Parathyroid adenoma (tissue), 2 donors: Measurements from ENCODE around the gene FHOD3.
A peak's percentile ranks its signal among the peaks of the same experiment; 100 is the strongest.

Experiments used
- H2AFZ ChIP-seq: fragments of 300-600 bp; sonication (generic); one replicate; pipeline ENCODE4 v1.7.0; 2017; ENCODE audit warnings: antibody characterized with exemption, mild to moderate bottlenecking
- H3K27ac ChIP-seq: fragments of 300-600 bp; sonication (generic); one replicate; pipeline ENCODE4 v1.7.0; 2017
- H3K27me3 ChIP-seq: fragments of 300-600 bp; sonication (generic); one replicate; pipeline ENCODE4 v1.7.0; 2017; ENCODE audit warnings: low read length; ENCODE audit not compliant: control insufficient read depth, insufficient read depth
- H3K36me3 ChIP-seq: fragments of 300-600 bp; sonication (generic); one replicate; pipeline ENCODE4 v1.7.0; 2017; ENCODE audit warnings: low read length; ENCODE audit not compliant: control insufficient read depth, insufficient read depth
- H3K4me1 ChIP-seq: fragments of 300-600 bp; sonication (generic); one replicate; pipeline ENCODE4 v1.7.0; 2017; ENCODE audit warnings: control low read depth
- H3K4me2 ChIP-seq: fragments of 300-600 bp; sonication (generic); one replicate; pipeline ENCODE4 v1.7.0; 2017; ENCODE audit warnings: low read length
- H3K4me3 ChIP-seq: fragments of 300-600 bp; sonication (generic); one replicate; pipeline ENCODE4 v1.7.0; 2017; ENCODE audit warnings: low read depth, low read length
- H3K79me2 ChIP-seq: fragments of 300-600 bp; sonication (generic); one replicate; pipeline ENCODE4 v1.7.0; 2017; ENCODE audit warnings: control low read depth
- H3K9ac ChIP-seq: fragments of 300-600 bp; sonication (generic); one replicate; pipeline ENCODE4 v1.7.0; 2017; ENCODE audit warnings: mild to moderate bottlenecking
- H3K9me3 ChIP-seq: fragments of 300-600 bp; sonication (generic); one replicate; pipeline ENCODE4 v1.7.0; 2017; ENCODE audit warnings: low read length; ENCODE audit not compliant: control insufficient read depth
- TF ChIP-seq, protein P1 (sequence below): fragments of 300-600 bp; sonication (generic); IDR thresholded peaks from one replicate; pipeline ENCODE4 v1.7.0; 2017; ENCODE audit warnings: antibody characterized with exemption, mild to moderate bottlenecking
- donor health status: primary hyperparathyroidism.

FHOD3 gene

DNA sequence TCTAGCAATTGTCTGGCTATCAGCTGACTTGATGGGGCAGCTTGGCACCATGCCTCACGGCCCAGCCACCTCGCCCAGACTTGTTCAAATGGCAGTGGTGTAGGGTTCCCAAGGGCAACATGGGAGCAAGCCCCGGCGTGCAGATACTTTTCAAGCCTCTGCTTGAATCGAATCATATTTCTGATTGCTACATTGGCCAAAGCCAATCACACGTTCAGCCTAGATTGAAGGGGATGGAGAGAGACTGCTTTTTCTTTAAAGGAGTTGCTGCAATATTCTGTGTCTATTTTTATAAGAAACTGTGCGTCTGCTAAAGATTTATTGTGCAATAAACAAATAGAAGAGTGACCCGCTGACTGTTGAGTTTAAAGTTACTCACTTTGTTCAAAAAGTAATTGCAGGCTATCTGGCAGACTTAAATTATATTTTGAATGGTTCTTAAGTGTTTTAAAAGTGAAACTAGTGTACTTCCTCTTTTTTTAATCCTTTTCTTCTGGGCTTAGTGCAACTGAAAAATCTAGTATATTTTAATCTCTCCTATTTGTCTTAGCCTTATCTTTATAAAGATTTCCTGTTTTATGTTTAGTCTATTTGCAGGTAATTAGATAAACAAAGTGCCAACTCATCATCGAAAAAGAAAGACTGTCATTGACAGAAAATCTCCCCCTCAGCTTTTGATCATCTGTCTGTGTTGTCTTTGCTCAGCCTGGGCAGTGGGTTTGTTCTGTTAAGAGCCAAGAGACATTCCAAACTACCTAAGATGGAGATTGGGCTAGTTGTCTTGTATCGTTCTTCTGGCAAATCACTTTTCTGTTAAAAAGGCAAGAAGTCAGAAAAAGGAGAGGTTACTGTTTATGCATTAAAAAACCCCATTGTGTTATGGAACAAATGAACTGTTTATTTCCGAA lies 375.2 kb downstream of the FHOD3 start:
- no peaks in the 10 kb centered on the region for H3K79me2 ChIP-seq
- TF ChIP-seq, protein P1, sequence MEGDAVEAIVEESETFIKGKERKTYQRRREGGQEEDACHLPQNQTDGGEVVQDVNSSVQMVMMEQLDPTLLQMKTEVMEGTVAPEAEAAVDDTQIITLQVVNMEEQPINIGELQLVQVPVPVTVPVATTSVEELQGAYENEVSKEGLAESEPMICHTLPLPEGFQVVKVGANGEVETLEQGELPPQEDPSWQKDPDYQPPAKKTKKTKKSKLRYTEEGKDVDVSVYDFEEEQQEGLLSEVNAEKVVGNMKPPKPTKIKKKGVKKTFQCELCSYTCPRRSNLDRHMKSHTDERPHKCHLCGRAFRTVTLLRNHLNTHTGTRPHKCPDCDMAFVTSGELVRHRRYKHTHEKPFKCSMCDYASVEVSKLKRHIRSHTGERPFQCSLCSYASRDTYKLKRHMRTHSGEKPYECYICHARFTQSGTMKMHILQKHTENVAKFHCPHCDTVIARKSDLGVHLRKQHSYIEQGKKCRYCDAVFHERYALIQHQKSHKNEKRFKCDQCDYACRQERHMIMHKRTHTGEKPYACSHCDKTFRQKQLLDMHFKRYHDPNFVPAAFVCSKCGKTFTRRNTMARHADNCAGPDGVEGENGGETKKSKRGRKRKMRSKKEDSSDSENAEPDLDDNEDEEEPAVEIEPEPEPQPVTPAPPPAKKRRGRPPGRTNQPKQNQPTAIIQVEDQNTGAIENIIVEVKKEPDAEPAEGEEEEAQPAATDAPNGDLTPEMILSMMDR = no peak
- H2AFZ ChIP-seq = peak overlapping the region; percentile 0
- no peaks in the 10 kb centered on the region for H3K27me3 ChIP-seq
- H3K4me1 ChIP-seq = peaks cover 5% of the 10 kb centered on the region
- peak overlapping the region; percentile 23 for H3K4me2 ChIP-seq
- no peak overlapping the region for H3K27ac ChIP-seq
- no peaks in the 10 kb centered on the region for H3K9me3 ChIP-seq
- no peak overlapping the region for H3K9ac ChIP-seq
- H3K4me3 ChIP-seq = no peak overlapping the region
- no peaks in the 10 kb centered on the region for H3K36me3 ChIP-seq

DNA sequence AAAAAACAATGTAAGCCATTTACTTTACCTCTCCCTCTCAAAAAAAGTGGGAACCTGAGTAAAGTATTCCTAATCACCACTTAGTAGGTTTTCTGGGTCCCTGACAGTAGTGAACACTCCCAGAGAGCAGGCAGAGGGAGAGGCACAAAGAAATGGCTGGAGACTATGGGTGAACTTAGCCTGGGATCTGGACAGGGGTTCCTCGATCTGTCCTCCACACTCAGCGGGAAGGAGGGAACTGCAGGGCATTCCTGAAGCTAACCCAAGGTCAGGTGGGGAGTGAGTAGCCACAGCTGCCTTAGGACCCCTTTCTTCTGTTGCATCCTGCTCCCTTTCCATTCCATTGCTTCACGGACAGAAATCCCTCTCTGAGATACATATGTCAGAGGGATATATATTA lies 375.9 kb downstream of the FHOD3 start:
- H3K27ac ChIP-seq = no peak overlapping the region
- H3K4me2 ChIP-seq = no peak overlapping the region
- no peak overlapping the region for H3K4me3 ChIP-seq
- H3K79me2 ChIP-seq = no peaks in the 10 kb centered on the region
- no peaks in the 10 kb centered on the region for H3K27me3 ChIP-seq
- H3K4me1 ChIP-seq = peaks cover 5% of the 10 kb centered on the region
- TF ChIP-seq, protein P1 = no peak
- H3K9ac ChIP-seq = no peak overlapping the region
- no peaks in the 10 kb centered on the region for H3K9me3 ChIP-seq
- H3K36me3 ChIP-seq = no peaks in the 10 kb centered on the region
- no peak overlapping the region for H2AFZ ChIP-seq

DNA sequence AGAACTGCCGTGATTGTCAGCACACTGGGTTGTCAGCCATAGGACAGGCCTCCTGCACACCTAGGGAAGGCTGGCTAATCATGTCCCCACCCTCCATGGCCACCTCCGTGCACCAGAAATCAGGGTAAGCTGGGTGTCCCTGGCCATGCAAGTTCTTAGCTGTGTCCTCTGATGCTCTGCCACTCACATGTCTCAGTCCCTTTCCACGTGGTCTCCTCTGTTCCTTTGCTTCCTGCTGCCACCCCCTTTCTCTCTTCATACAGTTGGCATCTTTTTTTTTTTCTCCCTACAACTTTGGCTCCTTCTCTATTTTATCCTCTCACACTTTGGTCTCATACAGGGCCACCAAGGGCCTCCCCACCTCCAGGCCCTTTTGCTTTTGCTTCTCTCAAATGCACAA lies 377.6 kb downstream of the FHOD3 start:
- H3K9ac ChIP-seq = no peak overlapping the region
- H2AFZ ChIP-seq = no peak overlapping the region
- H3K4me2 ChIP-seq = no peak overlapping the region
- H3K36me3 ChIP-seq = no peaks in the 10 kb centered on the region
- H3K27ac ChIP-seq = no peak overlapping the region
- TF ChIP-seq, protein P1 = no peak
- no peaks in the 10 kb centered on the region for H3K9me3 ChIP-seq
- no peaks in the 10 kb centered on the region for H3K27me3 ChIP-seq
- no peak overlapping the region for H3K4me3 ChIP-seq
- H3K79me2 ChIP-seq = no peaks in the 10 kb centered on the region
- peaks cover 5% of the 10 kb centered on the region for H3K4me1 ChIP-seq

DNA sequence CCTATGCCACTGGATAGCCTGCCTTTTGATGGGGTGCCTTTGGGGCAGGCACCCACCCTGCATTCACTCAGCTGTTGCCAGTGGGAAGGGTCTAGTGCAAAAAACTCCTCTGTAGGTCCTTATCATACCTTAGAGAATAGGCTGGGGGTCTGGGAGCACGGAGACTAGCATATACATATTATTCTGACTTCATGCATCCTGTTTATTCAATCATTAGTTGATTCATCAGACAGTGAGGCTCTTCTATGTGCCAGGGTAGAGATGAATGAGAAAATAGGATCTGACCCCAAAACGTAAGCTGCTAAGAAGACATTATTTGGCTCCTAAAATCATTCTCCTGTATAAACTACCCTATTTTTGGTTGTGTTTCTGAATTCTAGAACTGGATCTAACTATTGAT lies 378.0 kb downstream of the FHOD3 start:
- Histone ChIP-seq H3K4me3 (no peak overlapping the region), H3K79me2 (no peaks in the 10 kb centered on the region)

More for the DNA sequence above, 378.0 kb downstream of the FHOD3 start:
- TF ChIP-seq, protein P1 = no peak
- Histone ChIP-seq H3K4me1 (peaks cover 5% of the 10 kb centered on the region), H3K9ac (no peak overlapping the region), H2AFZ (no peak overlapping the region), H3K36me3 (no peaks in the 10 kb centered on the region), H3K27me3 (no peaks in the 10 kb centered on the region), H3K27ac (no peak overlapping the region), H3K4me2 (no peak overlapping the region), H3K9me3 (no peaks in the 10 kb centered on the region)
